Cardiac fibroblast (primary cell): Measurements from ENCODE around the gene FARP2.

Experiments used
- DNase-seq, 2 donors: peaks; one replicate each; pipeline versions ENCODE4 v3.0.0 to v3.0.0-alpha.2; 2010; ENCODE audit warnings: low read depth in 2 of 2
- H3K4me3 ChIP-seq, 2 donors: replicated peaks in 1 of 2; 1 replicate in 1 of 2; 2 replicates in 1 of 2; pipeline ENCODE4 v1.5.1; 2011; ENCODE audit warnings: low read depth in 2 of 2, low read length in 2 of 2, mild to moderate bottlenecking in 2 of 2, moderate library complexity in 1 of 2
- TF ChIP-seq, protein P1 (sequence below): IDR thresholded peaks from one replicate; pipeline ENCODE4 v1.5.1; 2011; ENCODE audit warnings: low read depth, mild to moderate bottlenecking, low read length, inconsistent platforms

FARP2 gene

DNA sequence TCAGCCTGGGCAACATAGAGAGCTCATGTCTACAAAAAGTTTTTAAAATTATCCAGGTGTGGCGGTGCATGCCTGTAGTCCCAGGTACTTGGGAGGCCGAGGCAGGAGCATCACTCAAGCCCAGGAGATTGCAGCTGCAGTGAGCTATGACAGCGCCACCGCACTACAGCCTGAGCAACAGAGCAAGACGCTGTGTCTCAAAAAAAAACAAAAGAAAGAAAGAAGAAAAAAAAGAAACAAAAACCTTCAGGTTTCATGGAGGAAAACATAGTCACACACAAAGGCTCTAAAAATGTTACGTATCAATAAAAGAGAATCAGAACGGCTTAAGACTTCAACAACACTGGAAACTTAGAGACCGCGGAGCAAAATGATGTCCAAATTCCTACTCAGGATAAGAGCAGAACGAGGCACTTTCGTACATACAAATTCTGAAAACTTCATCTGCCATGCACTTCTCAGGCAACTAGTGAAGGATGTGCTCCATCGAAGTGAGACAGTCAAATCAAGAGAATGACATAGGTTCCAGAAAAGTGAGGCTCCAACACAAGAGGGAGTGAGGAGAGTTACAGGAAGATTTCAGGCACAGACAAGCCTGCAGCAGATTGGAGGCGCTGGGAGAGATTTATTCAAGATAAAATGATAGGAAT lies 45.0 kb upstream of the FARP2 start:
- TF ChIP-seq, protein P1, sequence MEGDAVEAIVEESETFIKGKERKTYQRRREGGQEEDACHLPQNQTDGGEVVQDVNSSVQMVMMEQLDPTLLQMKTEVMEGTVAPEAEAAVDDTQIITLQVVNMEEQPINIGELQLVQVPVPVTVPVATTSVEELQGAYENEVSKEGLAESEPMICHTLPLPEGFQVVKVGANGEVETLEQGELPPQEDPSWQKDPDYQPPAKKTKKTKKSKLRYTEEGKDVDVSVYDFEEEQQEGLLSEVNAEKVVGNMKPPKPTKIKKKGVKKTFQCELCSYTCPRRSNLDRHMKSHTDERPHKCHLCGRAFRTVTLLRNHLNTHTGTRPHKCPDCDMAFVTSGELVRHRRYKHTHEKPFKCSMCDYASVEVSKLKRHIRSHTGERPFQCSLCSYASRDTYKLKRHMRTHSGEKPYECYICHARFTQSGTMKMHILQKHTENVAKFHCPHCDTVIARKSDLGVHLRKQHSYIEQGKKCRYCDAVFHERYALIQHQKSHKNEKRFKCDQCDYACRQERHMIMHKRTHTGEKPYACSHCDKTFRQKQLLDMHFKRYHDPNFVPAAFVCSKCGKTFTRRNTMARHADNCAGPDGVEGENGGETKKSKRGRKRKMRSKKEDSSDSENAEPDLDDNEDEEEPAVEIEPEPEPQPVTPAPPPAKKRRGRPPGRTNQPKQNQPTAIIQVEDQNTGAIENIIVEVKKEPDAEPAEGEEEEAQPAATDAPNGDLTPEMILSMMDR = no peak
- H3K4me3 ChIP-seq = no peak overlapping the region
- DNase-seq = no peak

DNA sequence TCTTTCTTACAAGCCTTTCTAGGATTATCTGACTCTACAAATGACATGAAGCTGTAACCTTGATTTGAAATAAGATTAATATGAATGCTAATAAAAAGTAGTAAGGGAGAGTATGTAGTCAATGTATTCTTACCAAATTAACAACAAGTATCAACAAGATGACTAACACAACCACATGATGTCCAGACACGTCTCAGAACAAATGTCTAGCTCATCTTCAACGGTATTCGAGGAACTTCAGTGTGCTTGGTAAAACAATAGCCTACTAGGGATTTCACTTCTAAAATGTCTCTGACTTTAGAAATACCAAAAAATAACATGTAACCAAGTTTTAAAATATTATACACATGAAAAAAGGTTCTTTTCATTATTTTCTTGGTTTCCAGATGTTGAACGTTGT lies 44.0 kb upstream of the FARP2 start:
- DNase-seq = peak in 1 of 2 donors; percentile 80
- TF ChIP-seq, protein P1 = no peak
- H3K4me3 ChIP-seq = no peak overlapping the region

DNA sequence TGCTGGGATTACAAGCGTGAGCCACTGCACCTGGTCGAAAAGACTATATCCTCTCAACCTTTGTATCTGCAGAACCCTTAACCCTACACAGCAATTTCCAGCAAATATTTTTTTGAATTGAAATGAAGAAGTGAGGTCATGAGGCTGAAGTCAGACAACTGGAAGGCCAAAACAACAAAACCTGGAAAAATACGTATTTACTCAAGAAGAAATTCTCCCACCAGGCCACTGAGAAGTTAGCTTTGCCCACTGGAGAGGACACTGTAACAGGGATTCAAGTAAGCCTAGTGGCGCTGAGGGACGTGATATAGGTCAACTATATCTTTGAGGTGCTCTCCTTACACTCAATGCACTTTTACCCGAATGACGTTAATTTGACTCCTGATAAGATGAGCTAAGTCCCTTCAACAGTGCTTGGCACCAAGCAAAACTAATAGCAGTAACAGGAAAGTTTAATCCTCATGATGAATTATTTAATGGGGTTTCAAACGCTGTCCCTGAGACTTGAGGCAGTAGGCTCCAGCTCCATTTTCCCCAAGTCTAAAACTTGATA lies 42.5 kb upstream of the FARP2 start:
- H3K4me3 ChIP-seq = peak overlapping the region in 1 of 2 donors; percentile 90
- no peak for DNase-seq
- TF ChIP-seq, protein P1 = no peak

DNA sequence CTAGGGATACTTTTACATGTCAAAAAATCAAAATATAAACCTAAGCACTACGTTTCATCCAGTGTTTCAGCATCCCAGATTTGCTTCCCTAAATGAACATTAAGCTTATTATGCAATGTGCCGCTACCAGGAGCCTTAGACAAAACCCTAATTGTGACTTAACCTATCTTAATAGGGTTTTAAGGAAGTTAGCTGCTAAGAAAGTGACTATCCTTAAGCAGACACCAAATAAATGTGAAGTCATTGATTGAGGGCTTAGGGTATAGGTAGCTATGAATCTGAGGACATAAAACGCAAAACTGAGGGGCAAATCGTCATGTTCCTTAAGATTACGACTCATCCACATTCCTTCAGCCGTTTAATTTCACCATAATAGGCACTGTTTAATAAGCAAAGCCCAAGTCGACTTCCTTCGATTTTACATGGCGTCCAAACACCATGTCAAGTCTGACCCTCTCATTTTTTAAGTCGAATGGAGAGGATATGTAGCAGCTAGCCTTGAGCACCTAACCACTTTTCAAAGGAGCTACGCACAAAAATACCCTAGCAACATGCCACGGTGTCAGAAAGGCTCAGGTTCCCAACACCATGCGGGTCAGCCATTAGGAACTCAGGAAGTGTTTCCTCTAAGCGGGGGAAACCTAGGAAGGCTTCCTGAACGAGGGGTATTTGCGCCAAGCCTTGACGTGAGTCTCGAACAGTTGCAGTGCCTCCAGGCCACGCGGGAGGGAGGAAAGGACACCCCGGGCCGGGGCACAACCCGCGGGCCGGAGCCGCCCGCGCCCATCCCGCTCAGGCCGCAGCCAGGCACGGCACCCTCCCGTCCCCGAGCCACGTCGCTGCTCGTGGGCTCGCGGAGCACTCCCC lies 41.6 kb upstream of the FARP2 start:
- TF ChIP-seq, protein P1 = no peak
- peak; percentile 52 to 71 for DNase-seq
- H3K4me3 ChIP-seq = peak overlapping the region; percentile 90 to 91

DNA sequence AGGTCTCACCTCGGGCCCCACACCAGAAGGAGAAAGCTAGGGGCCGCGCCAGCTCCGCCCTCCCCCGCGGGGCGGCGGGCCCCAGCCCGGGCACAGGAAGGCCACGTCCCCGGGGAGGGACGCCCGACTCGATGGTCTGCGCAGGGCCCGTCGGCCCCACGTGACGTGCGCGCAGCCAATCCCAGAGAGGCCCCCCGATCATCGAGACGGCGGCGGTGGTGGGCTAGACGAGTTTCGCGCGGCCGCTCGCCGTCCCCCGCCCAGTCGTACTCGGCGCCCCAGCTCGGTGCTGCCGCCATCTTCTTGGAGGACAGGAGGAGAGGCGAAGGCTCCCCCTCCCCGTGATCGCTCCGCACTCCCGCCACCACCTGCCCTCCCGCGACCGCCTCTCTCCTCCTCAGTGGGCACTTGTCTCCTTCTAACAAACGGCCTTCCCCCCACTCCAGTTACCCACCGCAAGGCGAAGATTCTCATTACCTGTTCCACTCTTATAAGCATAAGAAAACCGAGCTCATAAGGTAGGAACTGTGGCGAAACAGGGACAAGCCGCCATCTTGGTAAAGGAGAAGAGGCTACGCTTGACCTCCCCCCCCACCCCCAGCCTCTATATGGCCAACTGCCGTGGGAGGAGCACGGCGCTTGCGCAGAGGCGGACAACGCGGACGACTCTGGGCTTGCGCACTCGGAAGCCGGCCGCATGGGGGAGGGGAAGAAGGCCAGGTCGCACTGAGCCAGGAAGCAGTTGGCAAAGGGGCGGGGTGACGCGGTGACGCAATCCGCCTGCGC lies 40.8 kb upstream of the FARP2 start, which contains the start of gene HDLBP:
Gene HDLBP, minus strand, starts transcription at position 580 of the 786 bp plus-strand sequence. CDS start 48,803 bp downstream, outside the sequence.
- peak; percentile 99 to 100 for DNase-seq
- TF ChIP-seq, protein P1 = no peak
- peak within 1 kb of the TSS; percentile 91 to 94 for H3K4me3 ChIP-seq
